HG03139 (cell line): ENCODE measurements around the gene SOS1.

ENCODE experiments used
- ATAC-seq: cut with Tn5 transposase; IDR thresholded peaks from one replicate; pipeline ENCODE4 v1.9.1; 2021; ENCODE audit not compliant: unreplicated experiment

SOS1 gene

DNA sequence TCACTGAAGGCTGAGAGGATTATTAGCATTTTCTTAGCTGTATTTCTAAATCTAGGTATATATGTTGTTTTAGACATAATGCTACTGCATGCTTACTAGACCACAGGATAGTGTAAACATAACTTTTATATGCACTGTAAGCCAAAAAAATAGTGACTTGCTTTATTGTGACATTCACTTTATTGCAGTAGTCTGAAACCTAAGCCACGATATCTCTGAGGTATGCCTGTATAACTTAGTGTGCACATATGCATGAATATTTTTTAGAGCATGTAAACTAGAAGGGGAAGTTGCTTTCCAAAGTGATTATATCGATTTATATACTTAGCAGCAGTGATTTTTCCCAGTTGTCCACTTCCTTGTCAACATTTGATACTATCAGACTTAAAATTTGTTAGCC is 81.8 kb downstream of the SOS1 start:
- no peak for ATAC-seq

GRCh38 chr2:39033980-39034379 is 86.9 kb downstream of the SOS1 start:
- no peak for ATAC-seq

- no peak for ATAC-seq
Measured at GRCh38 chr2:39027421-39027820, 93.4 kb downstream of the SOS1 start.

DNA sequence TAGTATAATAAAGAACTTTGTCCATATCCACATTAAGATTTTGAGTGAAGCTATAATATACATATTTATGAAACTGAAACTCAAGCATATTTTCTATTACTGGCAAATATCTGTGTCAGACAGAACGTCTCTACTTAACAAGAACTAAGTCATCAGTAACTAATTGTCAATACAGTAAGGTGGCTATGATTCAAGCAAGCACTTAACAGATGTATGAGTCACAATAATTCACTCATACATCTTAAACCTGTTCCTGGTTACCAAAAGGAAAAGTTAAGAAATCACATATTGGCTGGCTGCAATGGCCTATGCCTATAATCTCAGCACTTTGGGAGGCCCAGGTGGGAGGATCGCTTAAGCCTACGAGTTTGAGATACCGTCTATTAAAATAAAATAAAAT is 96.0 kb downstream of the SOS1 start:
- no peak for ATAC-seq

GRCh38 chr2:39023649-39024048 is 97.2 kb downstream of the SOS1 start:
- ATAC-seq, result no peak

- no peak for ATAC-seq
Measured at GRCh38 chr2:39022642-39023235, 98.1 kb downstream of the SOS1 start.

DNA sequence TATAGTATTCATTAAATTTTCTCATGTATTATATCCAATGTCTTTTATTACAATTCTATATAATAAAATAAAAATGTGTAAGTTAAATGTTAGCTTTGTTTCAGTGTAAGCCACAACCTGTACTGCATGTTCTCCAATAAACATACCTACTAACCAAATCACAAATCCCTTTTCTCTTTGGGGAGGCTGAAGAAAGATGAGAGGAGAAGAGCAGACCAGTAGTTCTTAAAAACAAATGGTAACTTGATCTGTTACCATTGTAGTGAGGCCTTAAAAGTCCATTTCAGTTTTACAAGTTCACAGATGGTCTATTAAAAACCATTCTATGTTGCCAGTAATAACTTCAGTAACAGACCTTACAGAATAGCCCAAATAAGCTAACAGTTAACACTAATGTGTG is 100.5 kb downstream of the SOS1 start:
- no peak for ATAC-seq

GRCh38 chr2:39018638-39019037 is 102.2 kb downstream of the SOS1 start:
- ATAC-seq, result no peak

- no peak for ATAC-seq
Measured at GRCh38 chr2:39017334-39017733, 103.5 kb downstream of the SOS1 start.

GRCh38 chr2:39015424-39015823 is 105.4 kb downstream of the SOS1 start:
- no peak for ATAC-seq

DNA sequence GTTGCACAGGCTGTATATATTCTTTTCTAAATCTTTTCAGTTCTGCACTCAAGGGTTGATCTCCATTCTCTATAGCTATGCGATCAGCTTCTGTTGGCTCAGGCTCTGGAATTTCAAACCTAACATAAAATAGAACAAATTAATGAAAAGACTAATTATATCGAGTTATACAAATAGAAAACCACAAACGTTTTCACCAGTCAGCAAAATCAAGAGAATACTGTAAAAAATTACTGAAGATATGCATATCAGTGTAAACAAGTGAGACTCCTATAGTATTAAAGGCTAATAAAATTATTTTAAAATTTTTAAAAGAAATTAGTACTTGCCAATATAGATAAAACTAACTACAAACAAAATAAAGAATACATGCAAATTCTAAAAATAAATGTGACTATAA is 107.0 kb downstream of the SOS1 start:
- no peak for ATAC-seq

- no peak for ATAC-seq
Measured at GRCh38 chr2:39008665-39009064, 112.2 kb downstream of the SOS1 start.

- no peak for ATAC-seq
Measured at GRCh38 chr2:39007875-39008504, 112.9 kb downstream of the SOS1 start.

- no peak for ATAC-seq
Measured at GRCh38 chr2:39000552-39000951, 120.3 kb downstream of the SOS1 start.

DNA sequence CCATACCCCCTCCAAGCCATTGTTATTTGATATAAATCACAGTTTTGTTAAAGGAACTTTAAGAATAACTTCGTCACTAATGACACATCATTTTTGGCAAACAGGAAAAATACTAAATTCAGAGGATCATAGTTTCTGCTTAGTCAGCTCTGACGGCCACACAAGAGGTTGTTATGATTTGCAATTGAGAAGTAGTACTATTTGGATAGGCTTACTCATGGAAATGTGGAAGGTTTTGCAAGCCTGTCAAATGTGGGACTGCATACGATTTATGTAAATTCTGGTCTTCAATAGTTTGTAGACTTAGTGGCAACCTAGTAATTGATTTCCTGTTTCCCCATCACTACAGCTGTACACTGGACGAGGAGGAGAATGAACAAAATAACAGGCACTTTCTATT is 123.1 kb downstream of the SOS1 start:
- no peak for ATAC-seq

- ATAC-seq, result no peak
Measured at GRCh38 chr2:38991899-38992298, 129.0 kb downstream of the SOS1 start.

- no peak for ATAC-seq
Measured at GRCh38 chr2:38988716-38989115, 132.1 kb downstream of the SOS1 start.

- ATAC-seq, result no peak
Measured at GRCh38 chr2:38982498-38982897, 138.4 kb downstream of the SOS1 start.

DNA sequence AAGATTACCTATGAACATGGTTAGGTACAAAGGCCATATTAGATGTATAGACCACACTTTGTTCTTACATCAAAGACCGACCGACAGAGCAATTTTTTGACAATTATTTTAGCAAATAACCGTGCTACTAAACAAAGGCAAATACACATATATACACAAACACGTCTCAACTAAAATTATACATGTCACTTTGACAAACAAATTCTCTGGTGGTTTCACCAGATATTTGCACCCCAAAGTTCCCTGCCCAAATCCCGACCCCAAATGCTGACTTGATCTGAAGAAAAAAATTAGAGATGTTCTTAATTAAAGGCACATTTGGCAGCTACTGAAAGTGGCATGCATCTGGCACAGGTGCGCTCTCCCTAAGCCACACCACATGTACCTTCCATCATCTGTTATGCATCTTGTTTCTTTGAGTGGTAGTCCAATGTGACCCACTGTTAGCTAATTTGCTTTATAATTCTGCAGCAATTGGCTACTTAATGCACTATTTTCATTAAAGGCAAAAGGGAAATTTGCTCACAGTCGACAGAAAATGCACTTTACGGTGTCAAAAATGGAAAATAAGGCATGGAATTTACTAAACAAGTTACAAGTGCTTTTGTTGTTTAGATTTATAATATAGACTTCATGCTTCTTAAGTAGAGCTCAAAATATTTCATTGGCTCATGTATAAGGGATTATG is 139.0 kb downstream of the SOS1 start:
- no peak for ATAC-seq

GRCh38 chr2:38981003-38981669 is 139.7 kb downstream of the SOS1 start:
- no peak for ATAC-seq

GRCh38 chr2:38978908-38979307 is 141.9 kb downstream of the SOS1 start:
- no peak for ATAC-seq

DNA sequence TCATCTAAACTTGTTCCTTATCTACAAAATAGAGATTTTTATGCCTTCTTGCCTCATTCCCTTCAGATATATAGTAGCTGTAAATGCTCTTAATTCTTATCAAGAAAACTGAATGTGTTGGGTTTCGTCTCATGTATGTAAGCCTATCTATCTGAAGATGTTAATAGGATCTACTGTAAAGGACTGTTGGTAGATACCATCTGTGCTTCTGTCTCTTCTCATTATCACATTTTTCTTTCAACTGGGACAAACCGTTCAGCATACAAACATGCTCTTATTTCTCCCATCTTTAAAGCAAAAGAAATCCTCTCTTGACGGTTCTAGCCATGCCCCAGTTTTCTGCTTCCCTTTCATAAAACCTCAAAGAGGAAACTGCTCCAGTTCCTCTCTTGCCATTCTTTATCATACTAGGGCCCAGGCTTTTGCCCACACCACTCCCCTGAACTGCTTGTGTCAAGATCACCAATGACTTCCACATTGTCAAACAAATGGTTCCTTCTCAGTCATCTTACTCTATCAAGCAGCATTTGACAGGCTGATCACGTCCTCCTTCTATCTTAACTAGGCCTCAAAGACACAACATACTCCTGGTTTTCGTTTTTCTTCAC is 142.5 kb downstream of the SOS1 start:
- no peak for ATAC-seq
